Thyroid gland (tissue), 4 donors: ENCODE measurements around the gene EDEM1.

Experiments used
- POLR2A ChIP-seq, 2 donors: fragments of 450-650 bp; IDR thresholded peaks; one replicate each; pipeline ENCODE4 v1.6.1; 2017; ENCODE audit warnings: antibody characterized with exemption in 2 of 2, mild to moderate bottlenecking in 2 of 2, moderate library complexity in 1 of 2
- TF ChIP-seq, protein P1 (sequence below), 6 experiments: fragments of 200-600 bp in 3 of 6; fragments of 450-650 bp in 3 of 6; sonication (generic) in 3 of 6; IDR thresholded peaks; one replicate each; pipeline ENCODE4 v1.5.1; 2016 to 2019; ENCODE audit warnings: antibody characterized with exemption in 6 of 6, mild to moderate bottlenecking in 2 of 6, inconsistent platforms in 1 of 6, moderate library complexity in 1 of 6

DNA sequence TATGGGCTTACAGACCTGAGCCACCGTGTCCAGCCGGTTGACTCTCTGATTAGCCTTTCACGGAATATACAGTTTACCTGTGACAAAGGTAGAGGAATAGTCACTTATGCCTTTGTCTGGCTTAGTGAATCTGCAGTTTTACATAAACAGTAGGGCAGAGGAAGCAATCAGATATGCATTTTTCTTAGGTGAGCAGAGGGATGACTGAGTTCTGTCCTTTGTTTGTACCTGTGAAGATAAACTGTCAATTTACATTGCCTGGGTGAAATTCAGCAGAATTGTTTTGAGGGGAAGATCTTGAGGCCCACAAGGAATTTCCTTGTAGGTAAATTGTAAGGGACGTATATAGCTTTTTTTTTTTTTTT lies 10.8 kb downstream of the EDEM1 start:
- TF ChIP-seq, protein P1, sequence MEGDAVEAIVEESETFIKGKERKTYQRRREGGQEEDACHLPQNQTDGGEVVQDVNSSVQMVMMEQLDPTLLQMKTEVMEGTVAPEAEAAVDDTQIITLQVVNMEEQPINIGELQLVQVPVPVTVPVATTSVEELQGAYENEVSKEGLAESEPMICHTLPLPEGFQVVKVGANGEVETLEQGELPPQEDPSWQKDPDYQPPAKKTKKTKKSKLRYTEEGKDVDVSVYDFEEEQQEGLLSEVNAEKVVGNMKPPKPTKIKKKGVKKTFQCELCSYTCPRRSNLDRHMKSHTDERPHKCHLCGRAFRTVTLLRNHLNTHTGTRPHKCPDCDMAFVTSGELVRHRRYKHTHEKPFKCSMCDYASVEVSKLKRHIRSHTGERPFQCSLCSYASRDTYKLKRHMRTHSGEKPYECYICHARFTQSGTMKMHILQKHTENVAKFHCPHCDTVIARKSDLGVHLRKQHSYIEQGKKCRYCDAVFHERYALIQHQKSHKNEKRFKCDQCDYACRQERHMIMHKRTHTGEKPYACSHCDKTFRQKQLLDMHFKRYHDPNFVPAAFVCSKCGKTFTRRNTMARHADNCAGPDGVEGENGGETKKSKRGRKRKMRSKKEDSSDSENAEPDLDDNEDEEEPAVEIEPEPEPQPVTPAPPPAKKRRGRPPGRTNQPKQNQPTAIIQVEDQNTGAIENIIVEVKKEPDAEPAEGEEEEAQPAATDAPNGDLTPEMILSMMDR (IDR thresholded peaks at IDR 0.05), result no peak
- no peak for TF ChIP-seq POLR2A (IDR thresholded peaks at IDR 0.05)
